GM15510 (cell line): ENCODE measurements around the gene C6orf89.

ENCODE experiments used
- POLR2A ChIP-seq: IDR thresholded peaks from 3 replicates; pipeline ENCODE4 v1.6.1; 2011; ENCODE audit warnings: borderline replicate concordance; ENCODE audit not compliant: insufficient read length; ENCODE audit errors: extremely low read depth

C6orf89 gene

DNA sequence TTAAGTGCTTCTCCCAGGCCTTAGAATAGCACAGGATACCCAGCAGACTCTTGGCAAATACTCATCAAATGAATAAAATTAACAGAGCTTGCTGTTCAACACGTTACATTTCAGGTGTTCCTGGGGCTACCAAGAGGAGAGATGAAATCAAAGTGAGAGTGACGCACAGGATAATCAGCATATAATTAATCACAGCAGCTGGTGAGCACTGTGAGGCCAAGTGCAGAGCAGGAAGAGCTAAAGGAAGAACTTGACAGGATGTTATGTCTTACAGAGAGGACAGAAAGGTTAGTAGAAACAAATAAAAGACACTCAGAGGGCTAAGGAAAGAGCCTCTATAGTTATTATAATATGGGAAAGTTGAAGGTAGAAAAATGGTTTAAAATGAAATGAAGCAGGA lies 19.9 kb upstream of the C6orf89 start:
- no peak for TF ChIP-seq POLR2A

DNA sequence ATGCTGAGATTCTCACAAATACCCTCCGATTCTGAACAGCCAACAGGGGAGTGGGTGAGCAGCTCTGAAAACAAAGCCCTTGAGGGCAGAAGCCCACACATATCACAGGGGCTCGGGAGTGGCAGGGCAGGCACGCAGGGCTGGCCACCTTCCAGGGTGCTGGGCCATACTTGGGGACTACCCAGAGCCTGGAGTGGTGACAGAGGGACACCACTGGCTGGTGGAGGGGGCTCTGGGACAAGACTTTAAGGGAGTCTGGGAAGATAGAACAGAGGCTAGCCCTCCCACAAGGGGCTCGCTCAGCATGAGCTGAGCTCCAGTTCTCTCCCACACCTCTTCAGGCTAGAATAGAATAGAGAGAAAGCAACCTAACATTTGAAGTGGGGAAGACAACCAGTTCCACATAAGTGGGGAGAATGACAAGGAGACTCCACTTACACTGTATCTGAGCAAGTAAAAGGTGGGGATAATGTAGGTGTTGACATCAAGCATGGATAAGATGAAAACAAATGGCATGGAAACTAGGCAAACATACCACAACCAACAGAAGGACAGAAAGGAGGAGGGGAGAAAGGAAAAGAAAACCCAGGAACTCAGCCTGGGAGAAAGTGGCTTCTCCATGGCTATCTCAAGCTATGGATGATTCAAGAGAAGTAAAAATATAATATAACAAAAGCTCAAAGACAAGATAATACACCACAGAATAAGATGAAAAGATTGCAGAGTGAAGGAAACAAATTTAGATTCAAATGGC lies 18.1 kb upstream of the C6orf89 start:
- no peak for TF ChIP-seq POLR2A

DNA sequence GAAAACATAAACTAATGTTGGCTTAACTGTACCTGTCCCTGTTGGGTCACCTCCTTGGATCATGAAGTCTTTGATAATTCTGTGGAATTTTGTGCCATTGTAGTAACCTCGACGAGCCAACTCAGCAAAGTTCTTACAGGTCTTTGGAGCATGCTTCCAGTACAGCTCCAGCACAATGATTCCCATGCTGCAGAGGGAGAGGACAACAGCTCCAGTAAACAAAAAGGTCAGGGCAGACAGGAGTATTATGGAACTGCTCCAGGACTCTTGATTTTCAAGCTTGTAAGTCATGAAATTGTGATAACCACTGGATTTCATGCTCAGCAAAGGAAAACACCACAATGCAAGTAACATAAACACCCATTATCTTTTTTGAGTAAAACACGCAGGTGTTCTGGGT lies 14.1 kb upstream of the C6orf89 start:
- no peak for TF ChIP-seq POLR2A

DNA sequence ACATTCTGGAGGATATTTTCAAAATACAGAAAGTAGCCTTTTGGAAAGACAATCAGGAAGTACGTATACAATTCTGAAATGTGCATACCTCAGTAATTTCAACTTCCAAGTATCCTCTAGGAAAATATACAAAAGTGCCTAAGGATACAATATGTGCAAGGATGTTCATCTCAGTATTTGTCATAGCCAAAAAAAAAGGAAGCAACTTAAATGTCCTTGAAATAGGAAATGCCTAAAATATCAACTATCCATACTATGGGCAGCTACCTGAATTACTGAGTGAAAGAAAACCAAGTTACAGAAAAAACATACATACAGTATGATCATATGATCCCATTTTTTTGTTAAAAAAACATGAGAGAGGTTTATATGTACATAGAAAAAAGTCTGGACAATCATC lies 12.6 kb upstream of the C6orf89 start:
- no peak for TF ChIP-seq POLR2A

DNA sequence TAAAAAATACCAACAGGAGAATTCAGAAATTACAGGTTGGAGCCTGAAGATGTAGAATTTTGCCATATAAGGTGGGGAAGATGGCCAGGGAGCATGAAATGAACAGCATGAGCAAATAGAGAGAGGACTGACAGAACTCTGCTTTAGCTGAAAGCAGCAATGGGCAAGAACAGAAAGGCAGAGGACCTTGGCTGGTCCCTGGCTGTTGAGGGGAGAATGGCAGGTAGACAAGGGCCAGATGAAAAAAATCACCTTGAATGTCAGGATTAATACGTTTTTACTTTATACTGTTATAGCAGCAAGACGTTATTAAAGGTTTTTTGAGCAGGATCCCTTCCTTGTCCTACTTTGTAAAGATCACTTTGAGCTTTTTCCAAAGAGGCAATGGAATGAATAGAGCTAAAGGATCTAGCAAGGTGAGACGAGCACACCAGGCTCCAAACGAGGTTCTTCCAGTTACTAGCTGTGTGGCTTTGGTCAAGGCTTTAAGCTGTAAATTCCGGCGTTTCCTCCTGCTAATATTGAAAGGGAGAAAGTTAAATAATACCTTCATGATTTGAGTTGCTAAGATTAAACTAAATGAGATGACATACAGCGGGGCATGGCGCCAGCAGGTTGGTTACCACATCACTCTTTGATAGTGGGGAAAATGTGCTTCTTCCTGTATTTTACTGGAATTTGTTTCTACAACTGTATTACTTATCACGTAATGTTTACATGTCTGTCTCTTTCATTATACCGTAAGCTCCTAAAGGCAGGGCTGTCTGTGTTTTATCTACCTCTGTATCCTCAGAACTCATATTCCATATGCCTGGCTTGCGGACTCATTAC lies 11.9 kb upstream of the C6orf89 start:
- no peak for TF ChIP-seq POLR2A

DNA sequence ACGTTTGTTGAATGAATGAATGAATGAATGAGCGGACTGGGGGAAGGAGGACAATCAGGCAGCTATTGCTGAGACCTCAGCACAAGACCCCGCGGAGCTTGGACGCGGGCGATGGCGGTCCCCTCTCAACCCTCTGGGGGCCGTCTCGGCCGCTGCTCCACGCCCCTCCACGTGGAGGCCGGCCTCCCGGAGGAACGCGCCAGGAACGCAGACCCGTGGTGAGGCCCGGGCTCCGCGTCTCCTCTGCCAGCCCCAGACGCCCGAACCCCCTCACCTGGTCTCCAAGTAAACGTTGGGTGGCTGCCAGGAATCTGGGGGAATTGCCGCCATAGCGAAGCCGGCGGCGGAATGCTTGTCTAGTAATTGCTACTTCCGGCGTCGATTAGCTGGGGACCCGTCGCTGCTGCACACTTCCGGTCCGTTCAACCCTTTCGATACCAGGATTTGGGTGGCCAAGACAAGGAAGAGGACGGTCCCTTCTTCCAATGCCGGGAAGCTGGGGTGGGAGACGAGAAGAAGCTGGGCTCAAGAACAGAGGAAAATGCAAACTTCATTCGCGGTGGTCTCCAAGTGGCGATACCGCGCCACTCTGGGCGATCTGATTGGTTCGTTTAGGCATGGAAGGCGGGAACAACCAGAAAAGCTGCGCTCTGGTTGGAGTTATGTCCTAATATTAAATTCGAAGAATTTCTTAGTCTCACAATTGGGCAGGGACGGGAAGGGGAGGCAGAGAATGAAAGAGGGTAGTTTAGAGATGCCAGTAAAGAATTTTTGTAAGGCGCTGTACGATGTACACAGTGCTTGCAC lies 11.1 kb upstream of the C6orf89 start, which contains the start of gene PPIL1:
Gene PPIL1, minus strand, starts transcription at position 361 of the 807 bp plus-strand sequence. Its CDS starts 31 bp downstream, at position 330.
- peak; percentile 49 for TF ChIP-seq POLR2A

DNA sequence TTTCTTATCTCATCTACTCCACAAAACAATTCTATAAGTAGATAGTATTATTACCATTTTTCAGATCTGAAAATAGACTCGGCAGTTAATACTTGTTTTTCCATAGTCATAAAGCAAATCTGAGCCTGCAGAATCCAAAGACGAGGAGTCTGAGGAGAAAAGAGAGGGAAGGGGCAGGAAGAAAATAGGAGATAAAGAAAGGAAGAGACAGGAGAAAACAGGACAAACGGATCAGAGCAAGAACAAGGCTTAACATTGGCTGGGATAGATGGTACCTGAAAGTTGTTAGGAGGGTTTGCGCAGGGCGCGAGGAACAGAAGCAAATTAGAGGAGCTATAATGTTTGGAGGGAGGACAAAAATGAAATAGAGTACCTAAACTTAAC lies 10.5 kb upstream of the C6orf89 start:
- no peak for TF ChIP-seq POLR2A

DNA sequence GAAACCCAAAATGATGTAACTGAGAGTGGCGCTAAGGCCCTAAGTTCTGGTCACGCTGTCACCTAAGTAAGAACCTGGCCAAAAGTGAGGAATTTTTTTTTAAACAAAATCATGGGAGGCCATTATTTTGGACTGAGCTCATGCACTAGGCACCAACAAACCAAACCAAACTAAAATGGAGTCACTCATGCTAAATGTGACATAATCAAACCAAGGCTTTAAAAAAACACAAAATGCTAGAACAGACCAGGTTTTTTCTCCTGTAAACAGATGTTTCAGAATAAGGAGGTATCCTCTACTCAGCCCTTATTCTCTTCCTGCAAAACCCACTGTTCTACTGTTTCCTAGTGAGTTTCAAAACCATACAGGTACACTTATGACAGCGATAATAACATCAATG lies 1.1 kb upstream of the C6orf89 start:
- no peak for TF ChIP-seq POLR2A

DNA sequence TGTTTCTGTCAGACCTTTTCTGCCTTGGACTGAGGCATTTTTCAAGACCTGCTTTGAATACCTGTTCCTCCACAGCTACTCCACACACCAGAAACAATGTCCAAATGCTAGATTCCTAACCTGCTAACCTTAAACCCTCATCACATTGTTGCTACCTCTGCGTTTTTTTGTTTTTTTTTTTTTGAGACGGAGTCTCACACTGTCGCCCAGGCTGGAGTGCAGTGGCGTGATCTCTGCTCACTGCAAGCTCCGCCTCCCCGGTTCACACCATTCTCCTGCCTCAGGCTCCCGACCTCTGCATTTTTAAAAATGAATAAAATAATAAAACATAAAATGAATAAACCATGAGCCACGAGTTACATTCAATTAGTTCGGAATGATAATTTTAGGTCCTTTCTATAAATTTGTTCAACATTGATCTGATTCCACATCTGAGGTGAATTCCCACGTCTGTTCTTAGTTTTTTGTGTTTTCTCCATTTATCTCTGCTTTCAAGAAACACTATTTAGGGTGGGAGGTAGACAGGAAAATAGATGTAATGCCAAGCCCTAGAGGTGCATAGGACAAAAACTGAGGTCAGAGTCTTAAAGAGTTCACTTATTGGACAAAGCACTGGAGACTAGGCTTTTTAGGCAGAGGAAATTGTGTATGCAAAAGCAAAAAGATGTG lies 1.3 kb downstream of the C6orf89 start:
- TF ChIP-seq POLR2A, result no peak

DNA sequence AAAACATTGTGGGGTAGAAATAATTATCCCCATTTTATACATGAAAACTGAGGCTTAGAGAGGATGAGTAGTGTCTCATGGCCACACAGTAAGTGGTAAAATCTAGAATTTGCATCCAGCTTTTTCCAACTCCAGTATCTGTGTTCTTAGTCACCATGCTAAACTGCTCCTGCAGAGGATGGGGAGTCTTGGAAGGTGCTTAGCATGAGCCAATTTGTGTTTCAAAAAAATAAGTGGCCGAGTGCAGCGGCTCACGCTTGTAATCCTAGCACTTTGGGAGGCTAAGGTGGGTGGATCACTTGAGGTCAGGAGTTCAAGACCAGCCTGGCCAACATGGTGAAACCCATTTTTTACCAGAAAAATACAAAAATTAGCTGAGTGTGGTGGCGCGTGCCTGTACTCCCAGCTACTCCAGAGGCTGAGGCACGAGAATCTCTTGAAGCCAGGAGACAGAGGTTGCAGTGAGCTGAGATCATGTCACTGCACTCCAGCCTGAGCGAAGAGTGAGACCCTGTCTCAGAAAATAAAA lies 2.4 kb downstream of the C6orf89 start:
- TF ChIP-seq POLR2A, result no peak

DNA sequence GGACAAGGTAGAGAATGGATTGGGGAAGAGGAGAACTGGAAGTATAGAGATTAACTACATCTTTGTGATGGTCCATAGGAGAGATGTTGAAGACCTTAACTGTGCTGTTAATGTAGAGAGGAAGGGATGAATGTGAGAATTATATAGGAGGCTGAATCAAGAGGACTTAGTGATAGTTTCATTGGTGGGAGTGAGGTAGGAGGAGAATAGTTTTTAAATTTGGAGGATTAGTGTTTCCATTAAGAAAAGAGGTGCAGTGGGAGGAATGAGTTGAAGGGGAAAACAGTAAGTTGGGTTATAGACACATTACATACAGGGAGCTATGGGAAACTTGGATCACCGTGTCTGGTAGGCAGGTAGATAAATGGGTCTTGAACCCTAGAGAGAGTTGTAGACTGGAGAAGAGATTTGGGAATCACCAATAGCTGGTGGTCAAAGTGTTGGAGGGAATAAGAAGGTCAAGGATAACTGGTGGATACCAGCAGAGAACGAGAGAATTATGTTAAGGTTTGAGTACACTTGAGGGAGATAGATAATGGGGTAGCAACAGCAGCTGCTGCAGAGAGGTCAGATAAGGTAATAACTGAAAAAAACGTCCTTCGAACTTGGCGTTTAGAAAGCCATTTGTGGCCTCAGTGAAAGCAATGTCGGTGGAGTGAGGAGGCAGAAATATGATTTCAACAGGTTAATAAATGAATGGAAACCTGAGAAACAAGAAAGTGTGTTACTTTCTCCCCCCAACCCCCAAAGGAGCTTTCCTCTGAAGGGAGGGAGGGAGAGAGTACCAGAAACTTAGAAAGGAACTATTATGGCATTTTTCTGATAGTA lies 3.1 kb downstream of the C6orf89 start:
- TF ChIP-seq POLR2A, result no peak

DNA sequence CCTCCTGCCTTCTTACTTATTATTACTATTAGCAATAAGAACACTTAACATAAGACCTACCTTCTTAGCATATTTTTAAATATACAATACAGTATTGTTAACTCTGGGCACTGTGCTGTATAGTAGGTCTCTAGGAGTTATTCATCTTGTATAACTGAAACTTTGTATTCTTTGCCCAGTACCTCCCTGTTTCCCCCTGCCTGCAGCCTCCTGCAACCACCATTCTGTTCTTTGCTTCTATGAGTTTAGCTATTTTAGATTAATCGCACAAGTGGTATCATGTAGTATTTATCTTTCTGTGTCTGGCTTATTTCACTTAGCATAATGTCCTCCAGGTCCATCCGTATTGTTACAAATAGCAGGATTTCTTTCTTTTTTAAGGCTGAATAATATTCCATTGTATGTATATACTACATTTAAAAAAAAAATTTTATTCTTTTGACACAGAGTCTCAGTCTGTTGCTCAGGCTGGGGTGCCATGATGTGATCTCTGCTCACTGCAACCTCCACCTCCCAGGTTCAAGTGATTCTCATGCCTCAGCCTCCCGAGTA lies 4.4 kb downstream of the C6orf89 start:
- TF ChIP-seq POLR2A, result no peak
